ENCODE measurements around the gene DUOXA2. TPM values are rescaled to one million over a fixed set of nuclear protein-coding genes. Genes with fewer than 3 reads are reported as not detected.

DUOXA2 gene
- total and polyA plus RNA-seq, 11 donors = 0.03 TPM; not detected in 10

DNA sequence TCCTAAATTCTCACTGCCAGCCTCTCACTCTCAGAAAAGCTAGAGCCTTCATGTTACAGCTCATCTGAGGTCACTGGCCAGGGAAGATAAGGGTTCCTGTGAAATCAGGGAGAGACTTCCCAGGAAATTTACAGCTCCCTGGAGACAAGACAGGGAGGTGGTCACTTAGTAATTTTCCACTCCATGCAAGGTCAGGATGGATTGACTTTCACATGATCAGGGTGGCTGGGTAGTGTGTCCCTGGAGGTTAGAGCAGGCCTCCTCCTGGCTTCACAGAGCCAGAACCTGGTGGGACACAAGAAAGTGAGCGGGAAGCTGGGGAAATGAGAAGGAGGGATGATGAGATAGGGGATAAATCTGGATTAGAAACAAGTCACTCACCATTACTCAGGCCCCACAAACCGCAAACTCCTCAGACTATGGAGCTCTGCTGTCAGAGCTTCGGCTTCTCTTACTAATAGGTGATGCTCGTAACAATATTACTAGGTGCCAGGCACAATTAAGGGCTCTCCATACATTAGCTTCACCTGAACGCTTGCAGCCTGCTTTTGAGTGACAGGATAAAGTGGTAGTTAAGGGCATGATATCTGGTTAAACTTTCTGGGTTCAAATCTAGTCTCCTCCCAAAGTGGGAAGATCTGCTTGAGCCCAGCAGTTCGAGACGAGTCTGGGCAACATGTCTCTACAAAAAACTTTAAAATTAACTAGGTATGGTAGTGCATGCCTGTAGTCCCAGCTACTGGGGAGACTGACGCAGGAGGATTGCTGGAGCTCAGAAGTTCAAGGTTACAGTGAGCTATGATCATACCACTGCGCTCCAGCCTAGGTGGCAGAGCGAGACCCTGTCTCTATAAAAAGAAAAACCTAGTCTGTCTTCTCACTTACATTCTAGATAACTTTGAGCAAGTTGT is 25.1 kb upstream of the DUOXA2 start:
- intact Hi-C loops (cut with DNase I) = no loop called here
- H3K4me3 ChIP-seq = no peak overlapping the region
- H3K4me1 ChIP-seq = no peaks in the 10 kb centered on the region
- H3K36me3 ChIP-seq = no peaks in the 10 kb centered on the region
- H3K27me3 ChIP-seq = peaks cover 0 to 8% (median 0%) of the 10 kb centered on the region in 9 donors
- 74 to 84% (median 82%) methylated on average over 10 of the region's 10 CpGs for WGBS, 4 donors
- TF ChIP-seq, protein P1, sequence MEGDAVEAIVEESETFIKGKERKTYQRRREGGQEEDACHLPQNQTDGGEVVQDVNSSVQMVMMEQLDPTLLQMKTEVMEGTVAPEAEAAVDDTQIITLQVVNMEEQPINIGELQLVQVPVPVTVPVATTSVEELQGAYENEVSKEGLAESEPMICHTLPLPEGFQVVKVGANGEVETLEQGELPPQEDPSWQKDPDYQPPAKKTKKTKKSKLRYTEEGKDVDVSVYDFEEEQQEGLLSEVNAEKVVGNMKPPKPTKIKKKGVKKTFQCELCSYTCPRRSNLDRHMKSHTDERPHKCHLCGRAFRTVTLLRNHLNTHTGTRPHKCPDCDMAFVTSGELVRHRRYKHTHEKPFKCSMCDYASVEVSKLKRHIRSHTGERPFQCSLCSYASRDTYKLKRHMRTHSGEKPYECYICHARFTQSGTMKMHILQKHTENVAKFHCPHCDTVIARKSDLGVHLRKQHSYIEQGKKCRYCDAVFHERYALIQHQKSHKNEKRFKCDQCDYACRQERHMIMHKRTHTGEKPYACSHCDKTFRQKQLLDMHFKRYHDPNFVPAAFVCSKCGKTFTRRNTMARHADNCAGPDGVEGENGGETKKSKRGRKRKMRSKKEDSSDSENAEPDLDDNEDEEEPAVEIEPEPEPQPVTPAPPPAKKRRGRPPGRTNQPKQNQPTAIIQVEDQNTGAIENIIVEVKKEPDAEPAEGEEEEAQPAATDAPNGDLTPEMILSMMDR (IDR thresholded peaks at IDR 0.05) = no peak
- no peak for TF ChIP-seq POLR2A (IDR thresholded peaks at IDR 0.05)
- DNase-seq = no peak
- H3K27ac ChIP-seq = no peak overlapping the region
- no peaks in the 10 kb centered on the region for H3K9me3 ChIP-seq
- ATAC-seq = no peak

DNA sequence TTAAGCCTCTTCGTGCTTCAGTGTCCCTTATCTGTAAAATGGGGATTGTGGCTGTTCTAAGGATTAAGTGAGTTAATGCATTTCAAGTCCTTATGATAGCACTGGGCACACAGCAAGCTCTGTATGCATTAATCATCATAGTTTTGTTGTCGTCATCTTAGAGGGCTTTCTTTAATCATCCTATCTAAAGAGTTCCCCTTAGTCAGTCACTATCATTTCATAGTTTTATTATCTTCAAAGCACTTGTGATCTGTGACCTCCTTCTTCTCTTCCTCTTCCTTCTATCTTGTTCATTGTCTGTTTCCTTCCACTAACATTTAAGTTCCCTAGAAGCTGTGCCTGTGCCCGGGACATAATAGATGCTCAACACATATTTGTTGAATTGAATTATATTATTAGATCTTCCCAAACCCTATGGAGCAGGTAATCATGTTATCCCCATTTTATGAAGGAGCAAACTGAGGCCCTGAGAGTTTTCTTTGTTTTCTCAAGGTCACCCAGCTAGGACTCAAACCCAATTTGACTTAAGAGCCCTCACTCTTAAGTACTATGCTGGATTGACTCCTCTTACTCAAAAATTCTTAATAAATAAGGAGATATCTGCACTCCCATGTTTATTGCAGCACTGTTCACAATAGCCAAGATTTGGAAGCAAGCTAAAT is 24.3 kb upstream of the DUOXA2 start:
- TF ChIP-seq, protein P1 (IDR thresholded peaks at IDR 0.05) = no peak
- TF ChIP-seq POLR2A (IDR thresholded peaks at IDR 0.05) = no peak

DNA sequence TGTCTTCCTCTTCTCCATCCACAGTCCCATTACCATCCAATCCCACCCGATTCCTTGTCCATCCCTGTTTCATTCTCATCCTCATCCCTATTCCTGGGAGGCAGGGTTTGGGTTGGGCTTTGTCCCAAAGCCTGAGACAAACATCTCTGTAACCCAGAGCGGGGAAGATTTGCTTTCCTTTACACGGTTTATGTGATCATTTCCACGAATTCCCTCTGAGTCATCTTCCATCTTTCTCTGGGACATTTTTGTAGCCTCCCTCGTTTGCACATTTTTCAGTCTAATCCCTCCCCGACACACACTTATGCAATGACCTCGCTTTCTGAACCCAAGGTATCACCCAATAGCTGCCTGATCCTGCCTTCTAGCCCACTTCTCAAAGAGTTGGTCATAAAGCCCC is 23.0 kb upstream of the DUOXA2 start:
- H3K36me3 ChIP-seq = no peaks in the 10 kb centered on the region
- ATAC-seq (no peak), DNase-seq (no peak)
- TF ChIP-seq, protein P1 (IDR thresholded peaks at IDR 0.05) = no peak
- TF ChIP-seq POLR2A (IDR thresholded peaks at IDR 0.05) = no peak
- 56 to 67% (median 61%) methylated on average over 7 of the region's 7 CpGs for WGBS, 4 donors
- no peaks in the 10 kb centered on the region for H3K9me3 ChIP-seq
- peaks cover 0 to 8% (median 0%) of the 10 kb centered on the region in 9 donors for H3K27me3 ChIP-seq
- no peaks in the 10 kb centered on the region for H3K4me1 ChIP-seq
- H3K4me3 ChIP-seq = no peak overlapping the region
- H3K27ac ChIP-seq = no peak overlapping the region
- intact Hi-C loops (cut with DNase I) = no loop called here

More for the DNA sequence above, 24.3 kb upstream of the DUOXA2 start:
- Histone ChIP-seq H3K4me1 (no peaks in the 10 kb centered on the region), H3K4me3 (no peak overlapping the region), H3K27ac (no peak overlapping the region), H3K27me3 (peaks cover 0 to 8% (median 0%) of the 10 kb centered on the region in 9 donors), H3K9me3 (no peaks in the 10 kb centered on the region), H3K36me3 (no peaks in the 10 kb centered on the region)
- DNase-seq (no peak), ATAC-seq (no peak)
- intact Hi-C loops (cut with DNase I) = no loop called here
- 39 to 49% (median 46%) methylated on average over 3 of the region's 3 CpGs for WGBS, 4 donors

DNA sequence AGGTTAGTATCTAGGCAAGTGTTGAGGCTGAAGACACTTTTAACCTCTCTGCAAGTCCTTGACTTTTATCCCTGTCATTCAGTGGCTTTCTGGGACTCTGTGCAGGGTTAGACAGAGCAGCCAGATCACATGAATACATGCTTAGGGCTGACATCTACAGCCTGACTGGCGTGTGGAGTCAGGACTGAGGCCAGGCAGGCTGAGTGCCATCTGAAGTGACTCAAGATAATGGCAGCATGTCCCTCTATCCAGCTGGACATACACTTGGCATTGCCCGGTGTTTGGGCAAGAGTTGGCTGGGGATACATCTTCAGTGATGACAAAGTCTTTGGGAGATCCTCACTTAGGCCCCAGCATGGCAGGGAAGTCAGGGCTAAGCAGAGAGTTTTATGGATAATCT is 22.6 kb upstream of the DUOXA2 start:
- intact Hi-C loops (cut with DNase I) = no loop called here
- Histone ChIP-seq H3K4me3 (no peak overlapping the region), H3K9me3 (no peaks in the 10 kb centered on the region), H3K27me3 (peaks cover 0 to 8% (median 0%) of the 10 kb centered on the region in 9 donors), H3K36me3 (no peaks in the 10 kb centered on the region), H3K27ac (no peak overlapping the region), H3K4me1 (no peaks in the 10 kb centered on the region)
- TF ChIP-seq POLR2A (IDR thresholded peaks at IDR 0.05) = no peak
- TF ChIP-seq, protein P1 (IDR thresholded peaks at IDR 0.05) = no peak
- 45 to 75% (median 54%) methylated on average over 2 of the region's 2 CpGs for WGBS, 4 donors
- DNase-seq (peak in 4 of 5 donors; percentile 31 to 67 (median 50)), ATAC-seq (peak; percentile 86 to 94 (median 92))
